H1 (cell line): ENCODE data around the gene NCKAP1.

ENCODE experiments used
- GABPA ChIP-seq: IDR thresholded peaks from 2 replicates; pipeline ENCODE4 v1.6.1; 2011; ENCODE audit warnings: mild to moderate bottlenecking, low read length, moderate library complexity, borderline replicate concordance; ENCODE audit not compliant: insufficient read depth
- TAF7 ChIP-seq: optimal IDR thresholded peaks from 2 replicates; pipeline ENCODE3; 2011; ENCODE audit warnings: low read depth, mild to moderate bottlenecking, inconsistent platforms, low read length, moderate library complexity, borderline replicate concordance
- TF ChIP-seq, protein P1 (sequence below), 3 experiments: IDR thresholded peaks; 1 replicate in 2 of 3; 2 replicates in 1 of 3; pipeline versions ENCODE4 v1.5.1 to v1.6.1; 2011; ENCODE audit warnings: low read length in 3 of 3, mild to moderate bottlenecking in 3 of 3, inconsistent platforms in 2 of 3, low read depth in 1 of 3, moderate library complexity in 1 of 3; ENCODE audit not compliant: insufficient read depth in 1 of 3; ENCODE audit errors: control extremely low read depth in 1 of 3
- TF ChIP-seq, protein P2 (sequence below): IDR thresholded peaks from 2 replicates; pipeline ENCODE4 v1.6.1; 2011; ENCODE audit warnings: low read depth, mild to moderate bottlenecking, low read length; ENCODE audit not compliant: insufficient read depth

DNA sequence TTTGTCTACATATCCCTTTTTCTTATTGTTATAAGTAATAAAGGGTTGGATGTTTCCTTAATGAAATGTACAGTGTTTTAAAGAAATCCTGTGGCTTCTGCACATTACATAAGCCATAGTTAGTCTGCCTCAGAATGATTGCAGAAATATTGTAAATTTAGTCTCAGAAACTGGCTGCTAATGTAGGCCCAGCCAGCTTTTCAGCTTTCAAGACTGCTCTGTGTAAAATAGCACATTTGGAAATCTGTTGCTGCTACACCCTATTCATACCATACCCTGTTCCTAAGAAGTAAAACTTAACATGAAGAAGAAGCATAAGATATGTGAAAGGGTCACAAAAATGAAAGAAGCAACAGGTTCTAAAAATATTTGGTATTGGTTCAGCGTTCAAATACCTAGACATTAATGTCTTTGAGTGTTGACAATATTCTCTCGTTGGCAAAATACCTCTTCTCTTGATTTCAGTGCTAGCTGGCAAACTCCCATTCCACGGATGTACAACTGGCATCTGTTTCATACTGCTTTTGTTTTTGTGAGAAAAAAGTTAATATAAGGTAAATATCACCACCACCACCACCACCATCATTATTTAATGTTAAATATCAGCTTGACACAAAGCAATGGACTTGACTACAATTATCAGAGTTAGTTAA is 19.2 kb upstream of the NCKAP1 start:
- TF ChIP-seq, protein P1, sequence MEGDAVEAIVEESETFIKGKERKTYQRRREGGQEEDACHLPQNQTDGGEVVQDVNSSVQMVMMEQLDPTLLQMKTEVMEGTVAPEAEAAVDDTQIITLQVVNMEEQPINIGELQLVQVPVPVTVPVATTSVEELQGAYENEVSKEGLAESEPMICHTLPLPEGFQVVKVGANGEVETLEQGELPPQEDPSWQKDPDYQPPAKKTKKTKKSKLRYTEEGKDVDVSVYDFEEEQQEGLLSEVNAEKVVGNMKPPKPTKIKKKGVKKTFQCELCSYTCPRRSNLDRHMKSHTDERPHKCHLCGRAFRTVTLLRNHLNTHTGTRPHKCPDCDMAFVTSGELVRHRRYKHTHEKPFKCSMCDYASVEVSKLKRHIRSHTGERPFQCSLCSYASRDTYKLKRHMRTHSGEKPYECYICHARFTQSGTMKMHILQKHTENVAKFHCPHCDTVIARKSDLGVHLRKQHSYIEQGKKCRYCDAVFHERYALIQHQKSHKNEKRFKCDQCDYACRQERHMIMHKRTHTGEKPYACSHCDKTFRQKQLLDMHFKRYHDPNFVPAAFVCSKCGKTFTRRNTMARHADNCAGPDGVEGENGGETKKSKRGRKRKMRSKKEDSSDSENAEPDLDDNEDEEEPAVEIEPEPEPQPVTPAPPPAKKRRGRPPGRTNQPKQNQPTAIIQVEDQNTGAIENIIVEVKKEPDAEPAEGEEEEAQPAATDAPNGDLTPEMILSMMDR (IDR thresholded peaks at IDR 0.05; ENCODE audit: control extremely low read depth in 1 of 3, insufficient read depth in 1 of 3, low read depth in 1 of 3, low read length in 3 of 3): no peak
- no peak for TF ChIP-seq GABPA
- TF ChIP-seq, protein P2, sequence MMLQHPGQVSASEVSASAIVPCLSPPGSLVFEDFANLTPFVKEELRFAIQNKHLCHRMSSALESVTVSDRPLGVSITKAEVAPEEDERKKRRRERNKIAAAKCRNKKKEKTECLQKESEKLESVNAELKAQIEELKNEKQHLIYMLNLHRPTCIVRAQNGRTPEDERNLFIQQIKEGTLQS: no peak
- no peak for TF ChIP-seq TAF7
